B cell (primary cell): ENCODE results near the gene IFIT2. TPM values are rescaled to one million over a fixed set of nuclear protein-coding genes. Genes with fewer than 3 reads are reported as not detected.

Source experiments
- ATAC-seq: fragments of 200-7000 bp; cut with Tn5 transposase; one replicate; pipeline ENCODE4 v1.10.0; 2021; ENCODE audit warnings: low read depth, mild to moderate bottlenecking, moderate number of reproducible peaks, moderate library complexity
- CTCF ChIA-PET: fragments of 350-600 bp; sonication (Branson Sonifier 250); formaldehyde crosslinking; loops from one replicate; lab custom pipeline; 2021; ENCODE audit warnings: antibody characterized with exemption, inconsistent platforms; lab: Charles Lee
- POLR2A ChIA-PET: fragments of 350-600 bp; sonication (Branson Sonifier 250); formaldehyde crosslinking; loops from one replicate; lab custom pipeline; 2021; ENCODE audit warnings: antibody characterized with exemption; lab: Charles Lee
- DNase-seq: peaks from one replicate; pipeline ENCODE4 v3.0.0; 2013
- H2AFZ ChIP-seq: 2 replicates; pipeline ENCODE4 v1.6.1; 2012; ENCODE audit warnings: mild to moderate bottlenecking, low read depth, low read length; ENCODE audit not compliant: insufficient read depth, poor library complexity, severe bottlenecking
- H3K27ac ChIP-seq, 2 donors: 1 replicate in 1 of 2; 2 replicates in 1 of 2; pipeline ENCODE4 v1.5.1; 2012 to 2013; ENCODE audit warnings: low read length in 2 of 2, mild to moderate bottlenecking in 2 of 2, moderate library complexity in 1 of 2
- H3K27me3 ChIP-seq, 4 experiments: fragments of 200-600 bp in 1 of 4; sonication (generic) in 1 of 4; replicated peaks in 1 of 4; 1 replicate in 2 of 4; 2 replicates in 2 of 4; pipeline versions ENCODE4 v1.6.1 to v1.7.0; 2013 to 2016; ENCODE audit warnings: low read length in 3 of 4, mild to moderate bottlenecking in 2 of 4, mixed read lengths in 1 of 4, moderate library complexity in 1 of 4; ENCODE audit not compliant: insufficient read depth in 4 of 4, control insufficient read depth in 3 of 4; ENCODE audit errors: control extremely low read depth in 1 of 4
- H3K36me3 ChIP-seq, 2 experiments: replicated peaks in 1 of 2; 1 replicate in 1 of 2; 2 replicates in 1 of 2; pipeline versions ENCODE4 v1.6.1 to v1.7.1; 2013; ENCODE audit warnings: low read length in 1 of 2; ENCODE audit not compliant: insufficient read depth in 2 of 2, control insufficient read depth in 1 of 2; ENCODE audit errors: control extremely low read depth in 1 of 2, extremely low read depth in 1 of 2
- H3K4me1 ChIP-seq, 2 donors: fragments of 200-600 bp in 1 of 2; sonication (generic) in 1 of 2; 1 replicate in 1 of 2; 2 replicates in 1 of 2; pipeline versions ENCODE4 v1.5.1 to v1.6.1; 2013 to 2017; ENCODE audit warnings: low read length in 2 of 2; ENCODE audit not compliant: control insufficient read depth in 2 of 2, insufficient read depth in 2 of 2
- H3K4me2 ChIP-seq: replicated peaks from 2 replicates; pipeline ENCODE3; 2012; ENCODE audit warnings: mild to moderate bottlenecking, low read depth, low read length; ENCODE audit not compliant: poor library complexity, severe bottlenecking
- H3K4me3 ChIP-seq, 5 experiments: fragments of 200-600 bp in 1 of 5; sonication (generic) in 1 of 5; 1 replicate in 3 of 5; 2 replicates in 2 of 5; pipeline versions ENCODE4 v1.5.1 to v1.7.0; 2011 to 2016; ENCODE audit warnings: low read length in 4 of 5, mild to moderate bottlenecking in 4 of 5, low read depth in 2 of 5, control low read depth in 1 of 5, moderate library complexity in 1 of 5; ENCODE audit not compliant: insufficient read depth in 1 of 5; ENCODE audit errors: control extremely low read depth in 1 of 5, extremely low read depth in 1 of 5
- H3K79me2 ChIP-seq: fragments of 200-600 bp; sonication (generic); one replicate; pipeline ENCODE4 v1.6.0; 2016; ENCODE audit warnings: low read length; ENCODE audit not compliant: control insufficient read depth, insufficient read depth
- H3K9ac ChIP-seq: fragments of 200-600 bp; sonication (generic); 2 replicates; pipeline ENCODE4 v1.6.1; 2017; ENCODE audit warnings: mild to moderate bottlenecking, low read length, moderate library complexity
- H3K9me3 ChIP-seq, 3 donors: one replicate each; pipeline versions ENCODE4 v1.6.1 to v1.7.1; 2013; ENCODE audit warnings: low read length in 2 of 3; ENCODE audit not compliant: control insufficient read depth in 2 of 3, insufficient read depth in 1 of 3; ENCODE audit errors: control extremely low read depth in 1 of 3
- H4K20me1 ChIP-seq: 2 replicates; pipeline ENCODE4 v1.6.0; 2012; ENCODE audit warnings: mild to moderate bottlenecking, low read length; ENCODE audit not compliant: insufficient read depth, control insufficient read depth, poor library complexity, severe bottlenecking
- H3K27ac Mint-ChIP-seq: one replicate; pipeline ENCODE4 v1.8.0; 2021; ENCODE audit warnings: mixed read lengths
- H3K27me3 Mint-ChIP-seq: one replicate; pipeline ENCODE4 v1.8.0; 2021; ENCODE audit warnings: mixed read lengths
- H3K4me1 Mint-ChIP-seq: one replicate; pipeline ENCODE4 v1.8.0; 2021; ENCODE audit warnings: mixed read lengths
- H3K4me3 Mint-ChIP-seq: one replicate; pipeline ENCODE4 v1.8.0; 2021; ENCODE audit warnings: mixed read lengths
- H3K9me3 Mint-ChIP-seq: one replicate; pipeline ENCODE4 v1.8.0; 2022; ENCODE audit warnings: mixed read lengths; ENCODE audit not compliant: insufficient read depth
- EZH2 ChIP-seq: IDR thresholded peaks from 2 replicates; pipeline ENCODE4 v1.6.1; 2012; ENCODE audit warnings: borderline replicate concordance, low read depth, mild to moderate bottlenecking, moderate library complexity, low read length; ENCODE audit not compliant: insufficient read depth, poor library complexity, severe bottlenecking
- WGBS: methylation state at CpG from one replicate; pipeline ENCODE4 v1.1.5; 2013; ENCODE audit warnings: missing lambda C conversion rate; ENCODE audit not compliant: insufficient coverage; 5-methylcytosine and 5-hydroxymethylcytosine counted together
- intact Hi-C: fragments of 100-400 bp; cut with micrococcal nuclease; formaldehyde crosslinking; loops from one replicate; pipeline ENCODE4 v1.10.0; 2022
- polyA plus RNA-seq: library from polyadenylated mRNA; depleted of rRNA; stranded (reverse); fragments of >200 nt; gene quantifications from 2 replicates; pipeline ENCODE4 v1.2.3, GENCODE V29; 2012
- total RNA-seq, 2 donors: library from RNA; stranded (reverse); fragments of 120-200 nt in 1 of 2; gene quantifications; 1 replicate in 1 of 2; 2 replicates in 1 of 2; pipeline versions ENCODE4 v1.2.3 to v1.2.4, GENCODE V29; 2013 to 2022
- TF ChIP-seq, protein P1 (sequence below): fragments of 200-600 bp; IDR thresholded peaks from one replicate; pipeline ENCODE4 v1.8.0; 2022; ENCODE audit warnings: antibody characterized with exemption, mild to moderate bottlenecking

The IFIT2 gene
- total and polyA plus RNA-seq, 2 donors (not counting 1 experiment from before 2014, with no cell fraction given): 3.6 to 12.4 TPM

GRCh38 chr10:89275383-89275782 is 26.5 kb upstream of the IFIT2 start:
- POLR2A ChIA-PET: no interaction called here
- H3K27ac ChIP-seq: no peak overlapping the region
- H2AFZ ChIP-seq: no peak overlapping the region
- 100% methylated on average over 4 of the region's 6 CpGs for WGBS
- H3K36me3 ChIP-seq: no peaks in the 10 kb centered on the region
- Mint-ChIP-seq H3K4me1 (no peaks in the 10 kb centered on the region), H3K27me3 (peaks cover 3% of the 10 kb centered on the region), H3K27ac (no peak overlapping the region), H3K4me3 (no peak overlapping the region), H3K9me3 (no peaks in the 10 kb centered on the region)
- H3K9me3 ChIP-seq: no peaks in the 10 kb centered on the region
- H3K9ac ChIP-seq: no peak overlapping the region
- H3K4me2 ChIP-seq: no peak overlapping the region
- TF ChIP-seq, protein P1, sequence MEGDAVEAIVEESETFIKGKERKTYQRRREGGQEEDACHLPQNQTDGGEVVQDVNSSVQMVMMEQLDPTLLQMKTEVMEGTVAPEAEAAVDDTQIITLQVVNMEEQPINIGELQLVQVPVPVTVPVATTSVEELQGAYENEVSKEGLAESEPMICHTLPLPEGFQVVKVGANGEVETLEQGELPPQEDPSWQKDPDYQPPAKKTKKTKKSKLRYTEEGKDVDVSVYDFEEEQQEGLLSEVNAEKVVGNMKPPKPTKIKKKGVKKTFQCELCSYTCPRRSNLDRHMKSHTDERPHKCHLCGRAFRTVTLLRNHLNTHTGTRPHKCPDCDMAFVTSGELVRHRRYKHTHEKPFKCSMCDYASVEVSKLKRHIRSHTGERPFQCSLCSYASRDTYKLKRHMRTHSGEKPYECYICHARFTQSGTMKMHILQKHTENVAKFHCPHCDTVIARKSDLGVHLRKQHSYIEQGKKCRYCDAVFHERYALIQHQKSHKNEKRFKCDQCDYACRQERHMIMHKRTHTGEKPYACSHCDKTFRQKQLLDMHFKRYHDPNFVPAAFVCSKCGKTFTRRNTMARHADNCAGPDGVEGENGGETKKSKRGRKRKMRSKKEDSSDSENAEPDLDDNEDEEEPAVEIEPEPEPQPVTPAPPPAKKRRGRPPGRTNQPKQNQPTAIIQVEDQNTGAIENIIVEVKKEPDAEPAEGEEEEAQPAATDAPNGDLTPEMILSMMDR: no peak
- no peak for TF ChIP-seq EZH2
- no peaks in the 10 kb centered on the region for H3K79me2 ChIP-seq
- H3K27me3 ChIP-seq: no peaks in the 10 kb centered on the region
- no peaks in the 10 kb centered on the region for H3K4me1 ChIP-seq
- DNase-seq (no peak), ATAC-seq (no peak)
- intact Hi-C loops: no loop called here
- CTCF ChIA-PET: interaction anchor here (1.5 kb wide), 2 partner anchors 13 to 94 kb away, joined by 4 to 6 read pairs; no protein-coding TSS in a partner anchor
- no peak overlapping the region for H3K4me3 ChIP-seq
- H4K20me1 ChIP-seq: no peaks in the 10 kb centered on the region

DNA sequence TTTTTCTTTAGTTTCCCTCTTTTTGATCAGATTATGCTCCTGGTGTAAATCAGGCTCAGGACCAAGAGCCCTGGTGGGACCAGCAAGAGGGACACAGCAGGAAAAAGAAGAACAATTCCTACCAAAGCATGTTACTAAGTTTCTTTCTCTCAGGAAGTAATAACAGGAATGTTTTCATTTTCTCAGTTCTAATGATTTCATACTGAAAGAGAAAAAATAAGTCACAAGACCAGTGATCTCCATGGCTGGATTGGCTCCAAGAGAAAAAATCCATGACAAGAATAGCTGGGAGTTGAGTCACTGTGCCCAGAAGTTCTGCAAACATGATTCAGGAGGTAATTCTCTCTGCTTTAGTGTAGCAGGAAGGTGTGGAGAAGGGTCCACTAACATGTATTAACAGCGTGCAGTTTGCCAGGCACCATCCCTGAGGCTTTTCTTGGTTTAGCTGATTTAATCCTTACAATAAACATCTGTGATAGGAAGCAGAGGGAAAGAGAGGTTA is 23.8 kb upstream of the IFIT2 start:
- ChIA-PET CTCF (interaction anchor here (1.2 kb wide), 1 partner anchor 24 kb away, joined by 3 read pairs; the partner anchor contains the start of gene IFIT2), POLR2A (no interaction called here)
- Mint-ChIP-seq H3K4me1 (no peaks in the 10 kb centered on the region), H3K27ac (no peak overlapping the region), H3K9me3 (no peaks in the 10 kb centered on the region), H3K4me3 (no peak overlapping the region), H3K27me3 (no peaks in the 10 kb centered on the region)
- Histone ChIP-seq H3K27ac (no peak overlapping the region), H4K20me1 (no peaks in the 10 kb centered on the region), H3K4me3 (no peak overlapping the region), H3K4me1 (no peaks in the 10 kb centered on the region), H3K36me3 (no peaks in the 10 kb centered on the region), H2AFZ (no peak overlapping the region), H3K27me3 (no peaks in the 10 kb centered on the region), H3K9me3 (no peaks in the 10 kb centered on the region), H3K9ac (no peak overlapping the region), H3K4me2 (no peak overlapping the region), H3K79me2 (no peaks in the 10 kb centered on the region)
- no peak for TF ChIP-seq EZH2
- TF ChIP-seq, protein P1: no peak
- intact Hi-C loops: no loop called here
- DNase-seq (no peak), ATAC-seq (no peak)
- WGBS: no CpG with 5 or more reads among the region's 1 CpG
